HG03469 (cell line): ENCODE data around the gene APOL3.
"Not testable (repeated sequence)": the region's sequence is repeated elsewhere in the genome, so short reads cannot be mapped to it uniquely, and the experiment has no call there.

ENCODE experiments used
- ATAC-seq: cut with Tn5 transposase; IDR thresholded peaks from one replicate; pipeline ENCODE4 v1.9.1; 2021; ENCODE audit warnings: mild to moderate bottlenecking, moderate library complexity, moderate number of reproducible peaks; ENCODE audit not compliant: unreplicated experiment

APOL3 gene

GRCh38 chr22:36193577-36193976 is 33.0 kb upstream of the APOL3 start:
- no peak for ATAC-seq

- ATAC-seq = no peak
These were observed 32.6 kb upstream of the APOL3 start for GRCh38 chr22:36193171-36193570.

GRCh38 chr22:36192542-36192941 is 32.0 kb upstream of the APOL3 start:
- ATAC-seq = no peak

GRCh38 chr22:36191106-36191836 is 30.7 kb upstream of the APOL3 start:
- no peak for ATAC-seq

GRCh38 chr22:36187862-36188261 is 27.3 kb upstream of the APOL3 start:
- not testable (repeated sequence) for ATAC-seq

- no peak for ATAC-seq
These were observed 25.5 kb upstream of the APOL3 start for GRCh38 chr22:36185828-36186624.

- ATAC-seq = no peak
These were observed 24.0 kb upstream of the APOL3 start for GRCh38 chr22:36184433-36185025.

- ATAC-seq = no peak
These were observed 22.9 kb upstream of the APOL3 start for GRCh38 chr22:36183446-36183845.

GRCh38 chr22:36182857-36183256 is 22.3 kb upstream of the APOL3 start:
- ATAC-seq = no peak

- ATAC-seq = no peak
These were observed 21.5 kb upstream of the APOL3 start for GRCh38 chr22:36182056-36182455.

GRCh38 chr22:36180928-36181327 is 20.4 kb upstream of the APOL3 start:
- ATAC-seq = no peak

GRCh38 chr22:36180038-36180880 is 19.7 kb upstream of the APOL3 start:
- no peak for ATAC-seq

GRCh38 chr22:36177160-36177559 is 16.6 kb upstream of the APOL3 start:
- no peak for ATAC-seq

GRCh38 chr22:36175892-36176291 is 15.3 kb upstream of the APOL3 start:
- ATAC-seq = no peak

- no peak for ATAC-seq
These were observed 11.4 kb upstream of the APOL3 start for GRCh38 chr22:36171941-36172340.

- no peak for ATAC-seq
These were observed 6.1 kb upstream of the APOL3 start for GRCh38 chr22:36166518-36167220.

GRCh38 chr22:36166086-36166485 is 5.5 kb upstream of the APOL3 start:
- no peak for ATAC-seq

GRCh38 chr22:36165141-36165540 is 4.6 kb upstream of the APOL3 start:
- no peak for ATAC-seq

- ATAC-seq = no peak
These were observed 4.1 kb upstream of the APOL3 start for GRCh38 chr22:36164621-36165020.

- ATAC-seq = no peak
These were observed 2.9 kb upstream of the APOL3 start for GRCh38 chr22:36163497-36163896.
